Tibial nerve (tissue), 3 donors: Measurements from ENCODE around the gene MYPN.

Experiments
- POLR2A ChIP-seq, 2 donors: fragments of 450-650 bp; IDR thresholded peaks; one replicate each; pipeline ENCODE4 v1.6.1; 2017; ENCODE audit warnings: antibody characterized with exemption in 2 of 2, mild to moderate bottlenecking in 2 of 2, moderate library complexity in 2 of 2
- TF ChIP-seq, protein P1 (sequence below), 5 experiments: fragments of 200-600 bp in 3 of 5; fragments of 450-650 bp in 2 of 5; sonication (generic) in 3 of 5; IDR thresholded peaks; one replicate each; pipeline ENCODE4 v1.5.1; 2016 to 2019; ENCODE audit warnings: antibody characterized with exemption in 5 of 5, mild to moderate bottlenecking in 3 of 5, moderate library complexity in 2 of 5

DNA sequence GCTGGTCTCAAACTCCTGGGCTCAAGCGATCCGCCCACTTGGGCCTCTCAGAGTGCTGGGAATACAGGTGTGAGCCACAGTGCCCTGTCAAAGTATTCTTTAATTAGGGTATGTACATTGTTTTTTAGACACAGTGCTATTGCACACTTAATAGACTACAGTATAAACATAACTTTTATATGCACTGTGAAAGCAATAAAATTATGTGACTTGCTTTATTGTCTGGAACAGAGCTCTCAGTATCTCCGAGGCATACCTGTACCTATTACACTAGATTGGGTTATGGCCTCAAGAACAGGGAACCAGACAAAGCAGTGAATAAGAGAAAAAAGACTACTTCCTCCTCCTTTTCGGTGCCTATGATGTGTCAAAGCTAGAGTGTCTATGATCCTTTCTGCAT is 109.5 kb downstream of the MYPN start:
- TF ChIP-seq, protein P1, sequence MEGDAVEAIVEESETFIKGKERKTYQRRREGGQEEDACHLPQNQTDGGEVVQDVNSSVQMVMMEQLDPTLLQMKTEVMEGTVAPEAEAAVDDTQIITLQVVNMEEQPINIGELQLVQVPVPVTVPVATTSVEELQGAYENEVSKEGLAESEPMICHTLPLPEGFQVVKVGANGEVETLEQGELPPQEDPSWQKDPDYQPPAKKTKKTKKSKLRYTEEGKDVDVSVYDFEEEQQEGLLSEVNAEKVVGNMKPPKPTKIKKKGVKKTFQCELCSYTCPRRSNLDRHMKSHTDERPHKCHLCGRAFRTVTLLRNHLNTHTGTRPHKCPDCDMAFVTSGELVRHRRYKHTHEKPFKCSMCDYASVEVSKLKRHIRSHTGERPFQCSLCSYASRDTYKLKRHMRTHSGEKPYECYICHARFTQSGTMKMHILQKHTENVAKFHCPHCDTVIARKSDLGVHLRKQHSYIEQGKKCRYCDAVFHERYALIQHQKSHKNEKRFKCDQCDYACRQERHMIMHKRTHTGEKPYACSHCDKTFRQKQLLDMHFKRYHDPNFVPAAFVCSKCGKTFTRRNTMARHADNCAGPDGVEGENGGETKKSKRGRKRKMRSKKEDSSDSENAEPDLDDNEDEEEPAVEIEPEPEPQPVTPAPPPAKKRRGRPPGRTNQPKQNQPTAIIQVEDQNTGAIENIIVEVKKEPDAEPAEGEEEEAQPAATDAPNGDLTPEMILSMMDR (IDR thresholded peaks at IDR 0.05) = no peak
- no peak for TF ChIP-seq POLR2A (IDR thresholded peaks at IDR 0.05)
